GM19463 (cell line): ENCODE results near the gene TBC1D9B.
"Not testable (repeated sequence)": the region's sequence is repeated elsewhere in the genome, so short reads cannot be mapped to it uniquely, and the experiment has no call there.

Experiments
- ATAC-seq: cut with Tn5 transposase; IDR thresholded peaks from one replicate; pipeline ENCODE4 v1.9.1; 2021; ENCODE audit warnings: mild to moderate bottlenecking, moderate library complexity; ENCODE audit not compliant: unreplicated experiment

TBC1D9B gene

DNA sequence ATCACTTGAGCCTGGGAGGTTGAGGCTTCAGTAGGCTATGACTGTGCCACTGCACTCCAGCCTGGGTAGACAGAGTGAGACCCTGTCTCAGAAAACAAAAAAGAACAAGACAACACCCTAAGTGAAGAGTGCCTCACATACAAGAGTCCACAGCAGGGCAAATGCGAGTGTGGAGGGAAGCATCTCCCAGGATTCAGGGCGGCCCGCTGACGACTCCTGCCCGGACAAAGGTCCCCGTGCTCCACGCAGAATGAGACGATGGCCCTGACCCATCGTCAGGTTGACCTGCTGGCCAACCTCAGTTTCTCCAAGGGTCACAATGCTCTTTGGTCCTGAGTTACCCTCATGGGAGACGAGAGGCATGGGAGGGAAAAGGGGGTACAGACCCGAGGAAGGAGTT, 67.4 kb downstream of the TBC1D9B start:
- no peak for ATAC-seq

DNA sequence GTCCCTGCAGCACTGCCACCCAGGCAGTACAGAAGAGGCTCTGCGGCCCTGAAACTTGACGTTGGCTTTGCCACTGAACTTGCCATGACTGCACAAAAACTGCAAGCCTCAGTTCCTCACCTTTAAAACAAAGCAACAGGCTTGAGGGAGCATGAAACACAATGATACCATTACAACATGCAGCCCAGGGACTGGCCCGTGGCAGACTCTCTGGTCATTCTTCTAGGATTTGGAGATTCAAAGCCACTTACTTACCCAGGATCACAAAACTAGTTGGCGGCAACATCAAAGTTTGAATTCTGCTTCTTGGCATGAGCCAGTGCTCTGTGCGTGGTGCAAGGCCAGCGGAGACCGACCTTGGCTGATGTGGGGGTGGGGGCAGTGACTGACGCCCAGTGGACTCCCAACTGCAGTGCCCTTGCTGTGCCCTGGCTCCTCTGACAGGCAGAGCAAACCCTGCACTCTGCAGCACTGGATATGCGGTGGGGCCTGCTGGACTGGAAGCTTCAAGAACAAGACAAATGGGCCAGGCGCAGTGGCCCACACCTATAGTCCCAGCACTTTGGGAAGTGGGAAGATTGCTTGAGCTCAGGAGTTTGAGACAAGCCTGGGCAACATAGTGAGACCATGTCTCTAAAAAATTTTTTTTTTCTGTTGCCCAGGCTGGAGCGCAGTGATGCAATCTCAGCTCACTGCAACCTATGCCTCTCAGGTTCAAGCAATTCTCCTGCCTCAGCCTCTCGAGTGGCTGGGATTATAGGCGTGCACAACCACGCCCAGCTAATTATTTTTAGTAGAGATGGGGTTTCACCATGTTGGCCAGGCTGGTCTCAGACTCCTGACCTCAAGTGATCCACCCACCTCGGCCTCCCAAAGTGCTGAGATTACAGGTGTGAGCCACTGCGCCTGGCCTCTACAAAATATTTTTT, 68.1 kb downstream of the TBC1D9B start:
- no peak for ATAC-seq

DNA sequence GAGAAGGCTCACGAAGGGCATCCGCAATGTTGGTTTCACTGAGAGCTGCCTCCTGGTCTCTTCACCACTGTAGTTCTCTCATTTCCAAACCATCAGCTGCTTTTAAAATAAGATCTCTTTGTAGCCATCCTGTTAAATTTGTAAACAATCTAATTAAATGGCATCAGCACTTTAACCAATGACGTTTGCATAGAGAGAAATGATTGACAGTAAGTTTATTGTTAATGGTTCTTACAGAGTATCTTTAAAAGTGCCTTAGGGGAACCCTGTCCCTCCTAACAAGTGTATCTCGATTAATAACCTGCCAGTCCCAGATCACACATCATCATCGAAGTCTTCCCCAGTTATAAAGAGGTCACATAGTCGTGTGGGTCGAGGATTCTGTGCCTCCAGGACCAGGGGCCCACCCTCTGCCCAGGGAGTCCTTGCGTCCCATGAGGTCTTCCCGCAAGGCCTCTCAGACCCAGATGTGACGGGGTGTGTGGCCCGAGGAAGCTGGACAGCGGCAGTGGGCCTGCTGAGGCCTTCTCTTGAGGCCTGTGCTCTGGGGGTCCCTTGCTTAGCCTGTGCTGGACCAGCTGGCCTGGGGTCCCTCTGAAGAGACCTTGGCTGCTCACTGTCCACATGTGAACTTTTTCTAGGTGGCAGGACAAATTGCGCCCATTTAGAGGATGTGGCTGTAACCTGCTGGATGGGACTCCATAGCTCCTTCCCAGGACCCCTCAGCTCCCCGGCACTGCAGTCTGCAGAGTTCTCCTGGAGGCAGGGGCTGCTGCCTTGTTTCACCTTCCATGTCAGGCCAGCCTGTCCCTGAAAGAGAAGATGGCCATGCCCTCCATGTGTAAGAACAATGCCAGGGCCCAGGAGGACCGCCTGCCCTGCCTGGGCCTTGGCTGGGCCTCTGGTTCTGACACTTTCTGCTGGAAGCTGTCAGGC, 70.4 kb downstream of the TBC1D9B start:
- no peak for ATAC-seq

- peak; percentile 66 for ATAC-seq
Observed at GRCh38 chr5:179836225-179837019, 71.3 kb downstream of the TBC1D9B start.

DNA sequence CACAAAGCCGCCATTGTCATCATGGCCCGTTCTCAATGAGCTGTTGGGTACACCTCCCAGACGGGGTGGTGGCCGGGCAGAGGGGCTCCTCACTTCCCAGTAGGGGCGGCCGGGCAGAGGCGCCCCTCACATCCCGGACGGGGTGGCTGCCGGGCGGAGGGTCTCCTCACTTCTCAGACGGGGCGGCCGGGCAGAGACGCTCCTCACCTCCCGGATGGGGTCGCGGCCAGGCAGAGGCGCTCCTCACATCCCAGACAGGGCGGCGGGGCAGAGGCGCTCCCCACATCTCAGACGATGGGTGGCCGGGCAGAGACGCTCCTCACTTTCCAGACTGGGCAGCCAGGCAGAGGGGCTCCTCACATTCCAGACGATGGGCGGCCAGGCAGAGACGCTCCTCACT, 72.8 kb downstream of the TBC1D9B start:
- not testable (repeated sequence) for ATAC-seq

- no peak for ATAC-seq
Observed at GRCh38 chr5:179834120-179834519, 73.6 kb downstream of the TBC1D9B start.

DNA sequence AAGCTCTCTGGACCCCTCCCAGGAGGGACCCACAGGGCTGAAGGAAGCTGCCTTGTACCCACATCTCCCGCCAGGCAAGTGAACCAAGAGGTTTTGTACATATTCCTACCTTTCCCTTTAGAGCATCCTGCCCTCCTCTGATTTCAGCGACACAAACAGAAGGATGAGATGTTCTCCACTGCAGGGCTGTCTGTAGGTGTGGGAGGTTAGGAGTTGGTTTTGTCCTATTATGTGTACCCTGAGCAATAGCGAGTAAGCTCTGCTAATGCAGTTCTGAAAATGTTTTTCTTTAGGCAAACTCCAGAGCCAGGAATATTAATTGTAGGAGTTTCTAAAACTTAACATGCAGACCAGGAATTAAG, 74.0 kb downstream of the TBC1D9B start:
- no peak for ATAC-seq

DNA sequence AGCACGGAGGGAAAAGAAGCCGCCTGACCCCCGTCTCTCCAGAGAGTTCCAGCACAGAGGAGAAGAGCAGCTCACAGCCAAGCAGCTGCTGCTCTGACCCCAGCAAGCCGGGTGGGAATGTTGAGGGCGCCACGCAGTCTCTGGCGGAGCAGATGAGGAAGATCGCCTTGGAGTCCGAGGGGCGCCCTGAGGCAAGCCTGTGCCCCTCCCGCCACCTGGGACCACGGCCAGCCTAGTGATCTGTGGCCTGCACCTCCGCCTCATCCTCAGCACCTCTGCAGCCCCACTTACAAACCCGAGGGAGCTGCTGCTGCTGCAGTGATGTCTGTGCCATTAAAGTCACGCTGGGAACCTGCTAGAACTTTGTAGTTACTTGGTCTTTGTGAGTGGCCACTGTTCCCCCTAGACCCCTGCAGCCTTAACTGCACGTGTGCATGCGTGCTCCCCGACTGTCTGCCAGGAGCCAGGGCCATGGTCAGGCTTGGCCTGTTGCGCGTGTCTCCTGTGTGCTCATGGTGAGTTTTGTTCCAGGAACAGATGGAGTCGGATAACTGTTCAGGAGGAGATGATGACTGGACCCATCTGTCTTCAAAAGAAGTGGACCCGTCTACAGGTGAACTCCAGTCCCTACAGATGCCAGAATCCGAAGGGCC, 74.5 kb downstream of the TBC1D9B start:
- ATAC-seq: no peak

GRCh38 chr5:179832039-179832745, 75.5 kb downstream of the TBC1D9B start:
- ATAC-seq: no peak

- no peak for ATAC-seq
Observed at GRCh38 chr5:179830818-179831468, 76.8 kb downstream of the TBC1D9B start.

DNA sequence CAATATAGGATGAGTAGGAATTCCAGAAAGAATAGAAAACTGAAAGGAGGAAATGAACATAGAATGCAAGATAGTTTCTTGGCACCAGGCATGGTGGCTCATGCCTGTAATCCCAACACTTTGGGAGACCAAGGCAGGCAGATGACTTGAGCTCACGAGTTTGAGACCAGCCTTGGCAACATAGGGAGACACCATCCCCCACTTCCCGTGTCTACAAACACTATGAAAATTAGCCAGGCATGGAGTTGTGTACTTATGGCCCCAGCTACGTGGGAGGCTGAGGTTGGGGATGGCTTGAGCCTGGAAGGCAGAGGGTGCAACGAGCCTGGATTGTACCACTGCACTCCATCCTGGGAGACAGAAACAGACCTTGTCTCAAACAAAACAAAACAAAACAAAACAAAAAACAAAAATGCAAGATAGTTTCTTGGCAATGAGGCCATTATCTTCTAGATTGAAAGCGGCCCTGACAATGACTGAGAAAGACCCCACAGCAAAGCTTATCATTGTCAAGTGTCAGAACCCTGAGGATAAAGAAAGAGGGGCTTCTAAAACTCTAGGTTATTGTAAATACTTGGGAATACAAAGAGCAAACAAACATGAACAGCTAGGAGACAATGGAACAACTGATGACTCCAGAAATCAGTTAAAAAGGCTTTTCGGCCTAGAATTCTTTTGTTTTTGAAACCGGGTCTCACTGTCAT, 77.8 kb downstream of the TBC1D9B start:
- ATAC-seq: no peak

DNA sequence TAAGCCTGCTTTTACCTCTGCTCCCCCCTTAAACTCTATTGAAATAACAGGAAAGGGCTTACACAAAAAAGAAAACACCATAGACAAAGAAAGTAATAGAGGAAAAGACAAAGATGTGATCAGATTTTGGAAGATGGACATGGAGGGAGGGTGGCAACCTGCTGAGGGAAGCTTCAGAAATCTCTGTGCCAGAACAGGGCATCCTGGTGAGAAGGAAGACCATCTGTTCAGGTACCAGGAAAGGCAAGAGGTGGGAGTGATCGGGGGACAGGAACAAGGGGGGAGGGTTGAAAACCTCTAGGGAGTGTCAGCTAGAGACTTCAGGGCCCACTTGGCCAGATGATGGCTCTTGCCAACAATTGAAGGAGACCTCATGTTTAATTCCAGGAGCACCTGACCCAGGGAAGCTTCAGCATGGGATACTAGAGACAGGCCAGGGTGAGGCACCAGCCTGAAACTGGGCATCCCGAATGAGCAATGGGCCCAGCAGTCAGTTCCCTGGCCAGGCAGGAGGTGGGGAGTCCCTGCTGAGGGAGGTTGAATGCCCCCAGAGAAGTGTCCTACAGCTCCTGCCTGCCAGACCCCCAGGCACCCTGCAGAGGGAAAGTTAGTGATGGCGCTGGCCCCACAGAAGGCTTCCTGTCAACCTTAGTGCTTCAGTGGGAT, 78.8 kb downstream of the TBC1D9B start:
- no peak for ATAC-seq

DNA sequence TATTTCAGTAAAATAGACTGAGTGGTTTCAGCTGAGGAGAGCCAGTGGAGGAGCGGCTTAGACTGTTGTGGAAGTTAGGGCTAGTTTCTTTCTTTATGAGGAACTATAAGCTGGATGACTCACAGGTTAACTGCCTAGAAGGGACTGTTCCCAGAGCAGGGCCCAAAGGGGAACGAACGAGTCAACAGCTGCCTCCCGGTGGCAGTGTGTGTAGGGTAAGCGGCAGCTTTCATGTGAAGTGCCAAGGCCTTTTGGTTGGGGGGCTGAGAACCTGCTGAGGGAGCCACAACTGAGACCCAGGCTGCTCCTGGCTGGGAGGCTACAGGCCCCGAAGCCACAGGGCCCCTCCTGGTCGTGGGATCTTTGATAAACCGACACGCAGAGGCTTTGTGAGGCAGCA, 80.0 kb downstream of the TBC1D9B start:
- no peak for ATAC-seq

DNA sequence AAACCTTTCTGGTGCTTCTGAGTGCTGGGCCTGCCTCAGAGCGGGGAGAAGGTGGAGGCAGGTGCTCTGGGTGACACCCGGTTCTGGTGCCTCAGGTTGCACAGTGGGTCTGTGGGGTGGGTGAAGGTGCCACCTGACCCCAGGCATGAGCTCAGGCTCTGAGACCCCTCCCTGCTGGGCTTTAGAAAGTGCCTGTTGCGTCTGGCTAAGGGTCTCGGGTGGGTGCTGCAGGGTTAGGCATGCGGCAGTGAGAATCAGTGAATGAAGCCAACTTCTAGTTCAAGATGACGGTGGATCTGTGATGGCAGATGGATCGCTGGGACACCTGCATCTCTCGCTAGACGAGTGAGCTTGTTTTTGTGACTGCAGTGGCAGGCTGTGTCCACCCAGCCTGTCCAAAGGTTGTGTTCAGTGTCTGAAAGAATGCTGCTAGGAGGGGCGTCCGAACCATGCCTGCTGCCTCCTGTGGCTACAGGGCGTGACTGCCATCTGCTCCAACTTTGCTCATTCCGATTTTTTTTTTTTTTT, 82.0 kb downstream of the TBC1D9B start:
- no peak for ATAC-seq

DNA sequence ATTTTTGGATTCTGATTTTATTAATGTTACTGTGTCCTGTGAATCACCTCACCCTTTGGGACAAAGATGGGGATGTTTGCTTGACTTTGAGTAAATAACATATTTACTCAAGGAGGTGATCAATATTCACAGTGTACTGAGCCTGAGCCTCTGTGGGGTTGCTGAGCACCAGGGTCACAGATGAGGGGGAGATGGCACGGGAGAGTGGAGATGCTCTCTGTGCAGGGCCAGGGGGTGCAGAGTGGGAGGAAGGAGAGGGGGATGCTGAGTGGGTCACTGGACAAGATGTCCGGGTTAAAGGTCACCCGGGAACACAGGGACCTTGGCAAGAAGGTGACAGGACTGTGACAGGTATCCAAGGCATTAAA, 83.0 kb downstream of the TBC1D9B start:
- ATAC-seq: no peak

DNA sequence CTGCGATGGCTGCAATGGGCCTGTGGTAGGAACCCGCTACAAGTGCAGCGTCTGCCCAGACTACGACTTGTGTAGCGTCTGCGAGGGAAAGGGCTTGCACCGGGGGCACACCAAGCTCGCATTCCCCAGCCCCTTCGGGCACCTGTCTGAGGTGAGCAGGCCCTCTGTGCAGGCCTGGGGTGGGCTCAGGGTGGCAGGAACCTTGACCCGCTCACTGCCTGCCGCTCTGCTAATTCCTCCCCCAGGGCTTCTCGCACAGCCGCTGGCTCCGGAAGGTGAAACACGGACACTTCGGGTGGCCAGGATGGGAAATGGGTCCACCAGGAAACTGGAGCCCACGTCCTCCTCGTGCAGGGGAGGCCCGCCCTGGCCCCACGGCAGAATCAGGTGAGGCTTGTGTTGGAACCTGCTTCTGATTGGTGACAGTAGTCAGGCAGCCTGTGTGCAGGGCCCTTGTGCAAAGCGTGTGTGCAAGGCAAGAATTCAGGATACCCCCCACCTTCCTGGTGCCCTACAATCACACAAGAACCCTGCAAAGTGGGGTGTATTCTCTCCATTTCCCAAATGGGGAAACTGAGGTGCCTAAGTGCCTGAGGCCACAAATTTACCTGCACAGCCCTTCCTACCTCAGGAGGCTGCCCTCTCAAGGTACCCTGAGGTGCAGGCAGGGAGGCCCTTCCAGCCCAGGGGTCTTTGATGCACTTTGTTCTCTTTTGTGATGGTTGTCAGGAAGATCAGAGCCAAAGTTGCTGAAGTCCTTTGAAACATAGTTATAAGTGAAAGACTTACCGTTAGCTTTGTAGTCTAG, 83.6 kb downstream of the TBC1D9B start:
- no peak for ATAC-seq

DNA sequence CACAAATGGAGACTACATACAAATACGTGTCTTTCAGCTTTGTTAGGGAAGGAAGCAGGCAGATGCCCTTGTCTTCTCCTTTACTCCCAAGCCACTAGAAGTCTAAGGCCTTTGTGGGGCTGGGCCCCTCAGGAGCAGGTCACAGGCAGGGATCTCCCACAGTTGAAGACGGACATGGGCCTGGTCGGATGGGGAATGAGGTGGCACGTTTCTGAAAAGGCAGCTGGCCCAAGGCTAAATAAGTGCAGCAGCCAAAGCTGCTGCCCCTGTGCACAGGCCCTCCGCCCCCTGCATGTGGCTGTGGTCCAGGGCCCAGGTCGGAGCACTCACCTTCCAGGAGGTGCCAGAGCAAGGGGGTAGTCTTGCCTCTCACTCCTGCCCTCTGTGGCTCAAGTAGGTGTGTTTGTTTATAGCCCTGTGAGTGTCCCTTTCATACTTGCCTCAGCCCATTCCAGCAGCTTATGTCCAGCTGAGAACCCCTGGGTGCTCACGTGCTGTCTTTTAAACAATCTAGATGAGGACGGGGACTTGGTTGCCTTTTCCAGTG, 85.2 kb downstream of the TBC1D9B start:
- no peak for ATAC-seq
